HepG2 (cell line): ENCODE measurements around the gene ADAMTS16. TPM values are rescaled to one million over a fixed set of nuclear protein-coding genes. Genes with fewer than 3 reads are reported as not detected.

Source experiments
- ASH2L ChIP-seq: fragments of 300-600, 200-600 bp; sonication (generic); IDR thresholded peaks from 2 replicates; pipeline ENCODE4 v1.7.0; 2017; ENCODE audit warnings: low read depth, mild to moderate bottlenecking, moderate library complexity, mixed read lengths, low read length; ENCODE audit not compliant: insufficient read length
- FOSL1 ChIP-seq: sonication (generic); formaldehyde crosslinking; IDR thresholded peaks from 2 replicates; pipeline ENCODE4 v1.9.0; 2021; ENCODE audit warnings: missing genetic modification reagents, borderline replicate concordance
- FOXM1 ChIP-seq: sonication (generic); formaldehyde crosslinking; IDR thresholded peaks from 2 replicates; pipeline ENCODE4 v1.5.0; 2020; ENCODE audit warnings: missing genetic modification reagents
- HNRNPLL ChIP-seq: fragments of 200-400 bp; formaldehyde crosslinking; IDR thresholded peaks from 2 replicates; pipeline ENCODE4 v1.6.1; 2017; ENCODE audit warnings: mild to moderate bottlenecking, low read depth, low read length; ENCODE audit not compliant: poor library complexity, severe bottlenecking
- JDP2 ChIP-seq: sonication (generic); formaldehyde crosslinking; IDR thresholded peaks from 2 replicates; pipeline ENCODE4 v1.8.1; 2022; ENCODE audit warnings: missing genetic modification reagents, borderline replicate concordance
- KDM3A ChIP-seq: IDR thresholded peaks from 2 replicates; pipeline ENCODE4 v1.6.1; 2018; ENCODE audit warnings: low read depth, missing compliant biosample characterization
- KLF9 ChIP-seq: IDR thresholded peaks from 2 replicates; pipeline ENCODE4 v1.6.1; 2016; ENCODE audit warnings: low read depth
- MTERF4 ChIP-seq: sonication (generic); formaldehyde crosslinking; IDR thresholded peaks from 2 replicates; pipeline ENCODE4 v1.8.0; 2023; ENCODE audit warnings: mild to moderate bottlenecking, missing genetic modification reagents
- MYC ChIP-seq: sonication (generic); formaldehyde crosslinking; IDR thresholded peaks from 2 replicates; pipeline ENCODE4 v1.9.0; 2021; ENCODE audit warnings: missing genetic modification reagents, borderline replicate concordance
- NFE2 ChIP-seq: sonication (generic); formaldehyde crosslinking; IDR thresholded peaks from 2 replicates; pipeline ENCODE4 v1.4.0; 2020; ENCODE audit warnings: missing genetic modification reagents
- NFYB ChIP-seq: sonication (generic); formaldehyde crosslinking; IDR thresholded peaks from 2 replicates; pipeline ENCODE4 v1.4.0; 2020; ENCODE audit warnings: missing genetic modification reagents
- ONECUT2 ChIP-seq: sonication (generic); formaldehyde crosslinking; IDR thresholded peaks from 2 replicates; pipeline ENCODE4 v1.4.0; 2020; ENCODE audit warnings: missing genetic modification reagents
- SP1 ChIP-seq, 2 experiments: fragments of 450-650 bp in 1 of 2; sonication (generic) in 1 of 2; formaldehyde crosslinking in 1 of 2; IDR thresholded peaks; 2 replicates each; pipeline versions ENCODE4 v1.4.0 to v1.6.1; 2016 to 2020; ENCODE audit warnings: missing genetic modification reagents in 1 of 2
- YEATS4 ChIP-seq: sonication (generic); formaldehyde crosslinking; IDR thresholded peaks from 2 replicates; pipeline ENCODE4 v1.4.0; 2020; ENCODE audit warnings: missing genetic modification reagents, borderline replicate concordance
- YY1 ChIP-seq: IDR thresholded peaks from 2 replicates; pipeline ENCODE4 v1.6.1; 2011; ENCODE audit warnings: low read length, low read depth, moderate library complexity, mild to moderate bottlenecking; ENCODE audit not compliant: insufficient read depth, insufficient replicate concordance
- ZBTB8A ChIP-seq: sonication (generic); formaldehyde crosslinking; IDR thresholded peaks from 2 replicates; pipeline ENCODE4 v1.4.0; 2020; ENCODE audit warnings: mild to moderate bottlenecking, low read depth, missing genetic modification reagents, borderline replicate concordance
- ZNF138 ChIP-seq: sonication (generic); formaldehyde crosslinking; IDR thresholded peaks from 2 replicates; pipeline ENCODE4 v1.5.0; 2020; ENCODE audit warnings: mild to moderate bottlenecking, low read depth, missing genetic modification reagents
- ZNF205 ChIP-seq: IDR thresholded peaks from 2 replicates; pipeline ENCODE4 v1.6.1; 2018; ENCODE audit warnings: missing biosample characterization, missing genetic modification reagents
- ZNF513 ChIP-seq: sonication (generic); formaldehyde crosslinking; conservative IDR thresholded peaks from 2 replicates; pipeline ENCODE4 v1.5.0; 2020; ENCODE audit warnings: missing genetic modification reagents
- polyA plus RNA-seq, 8 experiments: library from polyadenylated mRNA; depleted of rRNA in 3 of 8; stranded (reverse) in 7 of 8; unstranded in 1 of 8; fragments of >200 nt; fragmentation: Illumina TruSeq in 4 of 8; extraction: Trizol in 4 of 8; gene quantifications; 2 replicates each; pipeline versions ENCODE4 v1.2.1 to v1.2.3, GENCODE V29; 2011 to 2016; ENCODE audit warnings: low read depth in 4 of 8, missing spikeins in 1 of 8, mixed read lengths in 1 of 8; ENCODE audit not compliant: insufficient read depth in 1 of 8
- total RNA-seq, 5 experiments: library from RNA; depleted of rRNA; stranded (reverse); fragments of >200 nt; fragmentation: Illumina TruSeq; extraction: Trizol; gene quantifications; 2 replicates each; pipeline ENCODE4 v1.2.3, GENCODE V29; 2016; ENCODE audit warnings: low read depth in 1 of 5
- TF ChIP-seq, protein P1 (sequence below): sonication (generic); formaldehyde crosslinking; IDR thresholded peaks from 2 replicates; pipeline ENCODE4 v1.8.0; 2022; ENCODE audit warnings: mild to moderate bottlenecking, missing genetic modification reagents, borderline replicate concordance

Gene ADAMTS16
- total and polyA plus RNA-seq, 2 of the 13 experiments (the other 11 are each of a cell fraction or from before 2014, with no cell fraction given), result 0.02 to 0.03 TPM

DNA sequence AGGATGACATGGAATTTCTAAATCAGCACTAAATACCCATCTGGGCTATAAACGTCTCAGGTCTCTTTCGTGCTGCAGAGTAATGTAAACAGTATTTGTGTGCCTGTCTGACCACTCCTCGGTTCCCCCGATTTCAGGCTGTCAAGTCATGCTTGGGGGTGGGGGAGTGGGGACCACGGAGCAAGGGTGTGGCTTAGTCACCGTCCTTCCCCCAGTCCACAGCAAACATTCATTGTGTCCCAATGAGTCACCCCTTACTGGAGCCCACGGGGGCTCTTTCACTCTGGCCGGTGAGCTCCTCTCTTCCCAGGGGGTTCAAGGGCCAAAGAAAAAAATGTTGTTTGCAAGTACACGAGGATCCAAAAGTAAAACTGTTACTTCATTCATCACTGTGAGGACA, 210.0 kb downstream of the ADAMTS16 start (continued):
- TF ChIP-seq, protein P1, sequence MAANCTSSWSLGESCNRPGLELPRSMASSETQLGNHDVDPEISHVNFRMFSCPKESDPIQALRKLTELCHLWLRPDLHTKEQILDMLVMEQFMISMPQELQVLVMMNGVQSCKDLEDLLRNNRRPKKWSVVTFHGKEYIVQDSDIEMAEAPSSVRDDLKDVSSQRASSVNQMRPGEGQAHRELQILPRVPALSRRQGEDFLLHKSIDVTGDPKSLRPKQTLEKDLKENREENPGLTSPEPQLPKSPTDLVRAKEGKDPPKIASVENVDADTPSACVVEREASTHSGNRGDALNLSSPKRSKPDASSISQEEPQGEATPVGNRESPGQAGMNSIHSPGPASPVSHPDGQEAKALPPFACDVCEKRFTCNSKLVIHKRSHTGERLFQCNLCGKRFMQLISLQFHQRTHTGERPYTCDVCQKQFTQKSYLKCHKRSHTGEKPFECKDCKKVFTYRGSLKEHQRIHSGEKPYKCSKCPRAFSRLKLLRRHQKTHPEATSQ (CRISPR knock-in tag), result no peak
- no peak for TF ChIP-seq SP1 (IDR thresholded peaks at IDR 0.05)
- no peak for TF ChIP-seq SP1 (CRISPR knock-in tag; IDR thresholded peaks at IDR 0.05)
- TF ChIP-seq YY1, result no peak
- no peak for TF ChIP-seq FOXM1 (CRISPR knock-in tag)
- TF ChIP-seq NFYB, result no peak
- TF ChIP-seq ZNF205 (CRISPR knock-in tag), result no peak
- no peak for TF ChIP-seq MTERF4
- no peak for TF ChIP-seq KLF9 (CRISPR knock-in tag)
- no peak for TF ChIP-seq ZNF513 (CRISPR knock-in tag)
- no peak for TF ChIP-seq JDP2 (CRISPR knock-in tag)
- no peak for TF ChIP-seq ZBTB8A
- no peak for TF ChIP-seq YEATS4 (CRISPR knock-in tag)
- no peak for TF ChIP-seq KDM3A (CRISPR knock-in tag)
- no peak for TF ChIP-seq HNRNPLL
- no peak for TF ChIP-seq ONECUT2
- no peak for TF ChIP-seq ASH2L
- no peak for TF ChIP-seq NFE2 (CRISPR knock-in tag)
- TF ChIP-seq ZNF138 (CRISPR knock-in tag), result no peak
- peak; percentile 79 for TF ChIP-seq FOSL1 (CRISPR knock-in tag)
- no peak for TF ChIP-seq MYC
